Hepatocyte (in vitro differentiated cells): ENCODE data around the gene CFAP410.

Experiments
- CTCF ChIP-seq: fragments of 200-600 bp; sonication (generic); IDR thresholded peaks from 2 replicates; pipeline ENCODE4 v1.5.1; 2016; ENCODE audit warnings: antibody characterized with exemption, mild to moderate bottlenecking; ENCODE audit not compliant: poor library complexity
- EZH2 ChIP-seq: fragments of 200-600 bp; sonication (generic); IDR thresholded peaks from 2 replicates; pipeline ENCODE4 v1.6.1; 2016; ENCODE audit warnings: antibody characterized with exemption, mild to moderate bottlenecking, borderline replicate concordance
- EZH2phosphoT487 ChIP-seq: fragments of 200-600 bp; sonication (generic); IDR thresholded peaks from one replicate; pipeline ENCODE4 v1.6.1; 2018; ENCODE audit warnings: antibody characterized with exemption, mild to moderate bottlenecking, low read depth, moderate library complexity; ENCODE audit not compliant: unreplicated experiment, severe bottlenecking

GRCh38 chr21:44365251-44365966, 26.2 kb upstream of the CFAP410 start:
- no peak for TF ChIP-seq EZH2
- TF ChIP-seq CTCF: no peak
- no peak for TF ChIP-seq EZH2phosphoT487
